ENCODE results near the gene KRTAP5-4. TPM values are rescaled to one million over a fixed set of nuclear protein-coding genes. Genes with fewer than 3 reads are reported as not detected.
"Not testable (repeated sequence)": the region's sequence is repeated elsewhere in the genome, so short reads cannot be mapped to it uniquely, and the experiment has no call there.

The KRTAP5-4 gene
- total RNA-seq, 2 experiments from 2014 or later, result not detected

DNA sequence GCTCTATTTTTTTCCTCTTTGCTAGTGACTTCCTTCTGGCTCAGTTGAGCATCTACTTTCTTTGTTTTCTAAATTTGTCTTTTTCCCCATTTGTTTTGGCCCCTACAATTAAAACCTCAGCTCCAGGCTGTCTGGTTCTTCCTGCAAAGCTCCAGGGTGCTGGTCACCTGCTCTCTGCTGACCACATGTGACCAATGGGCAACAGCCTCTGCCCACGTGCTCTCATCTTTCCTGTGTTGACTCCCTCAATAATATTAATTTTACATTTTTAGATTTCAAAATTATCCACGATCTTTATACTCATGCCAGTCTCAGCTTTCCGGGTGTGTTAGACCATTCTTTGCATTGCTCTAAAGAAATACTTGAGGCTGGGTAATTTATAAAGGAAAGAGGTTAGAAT lies 23.5 kb downstream of the KRTAP5-4 start:
- not testable (repeated sequence) for H3K27ac Mint-ChIP-seq; H3K36me3 Mint-ChIP-seq; DNase-seq; ATAC-seq; H3K4me1 Mint-ChIP-seq; H3K4me3 Mint-ChIP-seq; H3K9me3 Mint-ChIP-seq (ENCODE audit: low read depth)
- CTCF ChIA-PET, result interaction anchor here (0.7 to 1.3 kb wide), 2 partner anchors 24 to 29 kb away, joined by 3 to 4 read pairs; no protein-coding TSS in a partner anchor
- H3K27me3 Mint-ChIP-seq, result peaks cover 83% of the 10 kb centered on the region

DNA sequence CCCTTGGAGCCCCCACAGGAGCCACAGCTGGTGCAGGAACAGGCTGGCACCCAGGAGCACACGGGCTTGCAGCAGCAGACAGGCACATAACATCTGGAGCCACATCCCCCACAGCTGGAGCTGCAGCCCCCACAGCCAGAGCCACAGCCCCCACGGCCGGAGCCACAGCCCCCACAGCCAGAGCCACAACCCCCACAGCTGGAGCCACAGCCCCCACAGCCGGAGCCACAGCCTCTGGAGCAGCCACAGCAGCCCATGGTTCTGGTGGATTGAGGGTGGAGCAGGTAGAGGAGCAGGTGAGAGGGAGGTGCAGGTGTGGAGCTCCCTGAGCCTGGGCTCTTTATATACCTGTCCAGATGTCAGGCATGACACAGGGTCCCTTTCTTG lies 24.0 kb downstream of the KRTAP5-4 start, which contains the start of gene KRTAP5-2:
Gene KRTAP5-2, minus strand, starts transcription at position 301 of the 387 bp plus-strand sequence. Its CDS starts 44 bp downstream, at position 257.
- Mint-ChIP-seq H3K9me3 (ENCODE audit: low read depth) (no peaks in the 10 kb centered on the region), H3K4me3 (no peak within 1 kb of the TSS), H3K4me1 (peaks cover 2% of the 10 kb centered on the region), H3K36me3 (no peaks in the 10 kb centered on the region), H3K27ac (no peak within 1 kb of the TSS), H3K27me3 (peaks cover 83% of the 10 kb centered on the region)
- CTCF ChIA-PET, result interaction anchor here (0.7 to 1.3 kb wide), 2 partner anchors 23 to 29 kb away, joined by 3 to 4 read pairs; no protein-coding TSS in a partner anchor
- ATAC-seq, result no peak
- DNase-seq, result no peak

DNA sequence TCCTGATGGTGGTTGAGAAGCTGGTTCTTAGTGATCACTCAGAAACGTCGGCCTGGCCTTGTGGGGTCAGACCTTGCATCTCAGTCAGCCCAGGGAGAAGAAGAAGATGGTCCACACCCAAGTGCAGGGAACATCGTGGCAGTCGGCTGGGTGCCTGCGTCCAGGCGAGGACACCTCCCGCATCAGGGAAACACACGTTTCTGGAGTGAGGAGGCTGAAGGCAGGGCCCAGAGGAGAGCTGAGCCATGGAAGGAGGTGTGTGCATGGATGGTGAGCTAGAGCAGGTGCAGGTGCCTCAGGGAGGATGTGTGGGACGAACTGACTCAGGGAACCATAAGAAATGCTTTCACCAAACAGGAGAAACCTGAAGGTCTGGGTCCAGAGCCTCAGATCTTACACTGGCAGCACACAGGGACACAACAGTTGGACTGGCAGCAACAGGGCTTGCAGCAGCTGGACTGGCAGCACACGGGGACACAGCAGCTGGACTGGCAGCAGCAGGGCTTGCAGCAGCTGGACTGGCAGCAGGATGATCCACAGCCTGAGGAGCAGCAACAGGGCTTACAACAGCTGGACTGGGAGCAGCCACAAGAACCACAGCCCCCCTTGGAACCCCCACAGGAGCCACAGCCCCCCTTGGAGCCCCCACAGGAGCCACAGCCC lies 24.5 kb downstream of the KRTAP5-4 start:
- ATAC-seq (no peak), DNase-seq (no peak)
- H3K9me3 Mint-ChIP-seq (ENCODE audit: low read depth), result no peaks in the 10 kb centered on the region
- H3K36me3 Mint-ChIP-seq, result no peaks in the 10 kb centered on the region
- H3K27ac Mint-ChIP-seq, result no peak overlapping the region
- CTCF ChIA-PET, result interaction anchor here (1.3 to 1.4 kb wide), 2 partner anchors 23 to 34 kb away, joined by 3 to 4 read pairs; no protein-coding TSS in a partner anchor
- peaks cover 2% of the 10 kb centered on the region for H3K4me1 Mint-ChIP-seq
- H3K4me3 Mint-ChIP-seq, result no peak overlapping the region
- H3K27me3 Mint-ChIP-seq, result peaks cover 85% of the 10 kb centered on the region

DNA sequence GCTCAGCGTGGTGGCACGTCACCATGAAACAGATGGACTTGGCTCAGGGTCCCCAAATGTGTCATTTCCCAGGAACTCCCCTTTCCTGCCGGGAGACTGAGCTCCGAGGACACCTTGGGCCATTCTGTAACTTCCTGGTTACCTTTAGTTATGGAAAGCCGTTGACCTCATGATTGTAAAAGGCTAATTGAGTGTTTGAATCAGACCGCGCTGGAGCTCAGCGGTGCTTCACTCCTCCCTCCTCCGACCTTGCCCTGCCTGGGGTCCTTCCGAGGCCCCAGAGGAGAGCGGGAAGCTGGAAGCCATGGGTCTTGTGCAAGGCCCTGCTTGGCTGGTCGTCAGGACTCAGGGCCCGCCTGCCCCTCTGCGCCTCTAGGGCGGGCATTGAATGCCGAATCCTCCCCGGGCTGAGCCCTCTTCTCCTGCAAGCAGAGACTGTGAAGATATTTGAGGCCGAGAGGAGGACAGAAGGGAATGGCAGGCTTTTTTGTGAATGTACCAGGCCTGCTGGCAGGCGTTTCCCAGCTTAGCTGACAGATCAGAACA lies 25.3 kb downstream of the KRTAP5-4 start:
- CTCF ChIA-PET, result interaction anchor here (1.1 to 4.3 kb wide), 3 partner anchors 9 to 35 kb away, joined by 3 to 35 read pairs (median 3); no protein-coding TSS in a partner anchor
- not testable (repeated sequence) for H3K9me3 Mint-ChIP-seq (ENCODE audit: low read depth); DNase-seq; H3K36me3 Mint-ChIP-seq; ATAC-seq; H3K27ac Mint-ChIP-seq; H3K4me1 Mint-ChIP-seq; H3K4me3 Mint-ChIP-seq
- H3K27me3 Mint-ChIP-seq, result peaks cover 80% of the 10 kb centered on the region

DNA sequence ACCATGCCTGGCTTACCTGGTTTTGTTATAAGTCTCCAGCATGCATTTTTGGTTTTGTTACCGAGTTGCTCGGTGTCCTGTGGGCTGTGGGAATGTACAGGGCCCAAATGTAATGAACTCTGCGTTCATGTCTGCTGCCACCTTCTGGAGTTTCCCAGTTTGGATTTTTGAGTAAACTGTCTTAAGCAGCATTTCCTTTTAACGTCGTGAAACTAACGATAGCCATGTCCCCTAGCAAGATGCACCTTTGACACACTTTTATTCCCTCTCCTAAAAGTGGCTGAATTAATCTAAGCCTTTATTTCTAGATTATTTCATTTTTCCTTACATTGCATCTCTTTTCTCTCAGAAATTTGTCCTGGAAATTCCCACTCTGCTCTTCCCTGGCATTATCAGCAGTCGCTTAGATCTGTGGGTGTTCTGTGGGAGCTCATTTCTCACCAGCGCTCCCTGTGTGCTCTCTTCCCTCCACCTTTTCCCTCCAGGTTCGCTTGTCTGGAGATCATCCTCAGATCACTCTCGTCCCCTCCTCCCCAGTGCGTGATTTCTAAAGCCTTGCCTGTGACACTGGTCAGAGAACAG lies 25.9 kb downstream of the KRTAP5-4 start:
- not testable (repeated sequence) for H3K27ac Mint-ChIP-seq; H3K4me1 Mint-ChIP-seq; H3K9me3 Mint-ChIP-seq (ENCODE audit: low read depth); H3K36me3 Mint-ChIP-seq; ATAC-seq; DNase-seq; H3K4me3 Mint-ChIP-seq
- CTCF ChIA-PET, result interaction anchor here (1.0 to 4.3 kb wide), 10 partner anchors 9 to 71 kb away, joined by 3 to 35 read pairs (median 4); no protein-coding TSS in a partner anchor
- peaks cover 76% of the 10 kb centered on the region for H3K27me3 Mint-ChIP-seq

DNA sequence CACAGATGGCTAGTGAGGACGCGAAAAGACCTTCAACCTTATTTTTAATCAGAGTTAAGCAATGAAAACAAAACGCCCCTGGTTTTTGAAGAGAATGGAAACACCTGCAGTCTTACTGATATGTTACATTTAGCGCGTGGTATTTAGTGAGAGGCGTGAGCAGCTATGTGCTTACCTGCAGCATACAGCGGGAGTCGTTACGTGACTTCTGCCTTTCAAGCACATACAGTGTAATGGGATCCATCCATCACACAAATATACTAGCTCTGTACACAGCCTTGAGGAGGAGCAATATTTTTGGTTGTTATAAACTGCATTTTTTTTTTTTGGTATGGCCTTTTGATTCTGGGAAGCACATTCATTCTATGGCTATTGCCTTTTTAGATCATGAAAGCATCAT lies 29.3 kb downstream of the KRTAP5-4 start:
- H3K27ac Mint-ChIP-seq, result no peak overlapping the region
- CTCF ChIA-PET, result interaction anchor here (4.3 kb wide), 1 partner anchor 17 kb away, joined by 35 read pairs; no protein-coding TSS in a partner anchor
- H3K27me3 Mint-ChIP-seq, result peaks cover 54% of the 10 kb centered on the region
- ATAC-seq (no peak), DNase-seq (no peak)
- H3K36me3 Mint-ChIP-seq, result peaks cover 5% of the 10 kb centered on the region
- no peaks in the 10 kb centered on the region for H3K9me3 Mint-ChIP-seq (ENCODE audit: low read depth)
- H3K4me1 Mint-ChIP-seq, result peaks cover 13% of the 10 kb centered on the region
- no peak overlapping the region for H3K4me3 Mint-ChIP-seq

DNA sequence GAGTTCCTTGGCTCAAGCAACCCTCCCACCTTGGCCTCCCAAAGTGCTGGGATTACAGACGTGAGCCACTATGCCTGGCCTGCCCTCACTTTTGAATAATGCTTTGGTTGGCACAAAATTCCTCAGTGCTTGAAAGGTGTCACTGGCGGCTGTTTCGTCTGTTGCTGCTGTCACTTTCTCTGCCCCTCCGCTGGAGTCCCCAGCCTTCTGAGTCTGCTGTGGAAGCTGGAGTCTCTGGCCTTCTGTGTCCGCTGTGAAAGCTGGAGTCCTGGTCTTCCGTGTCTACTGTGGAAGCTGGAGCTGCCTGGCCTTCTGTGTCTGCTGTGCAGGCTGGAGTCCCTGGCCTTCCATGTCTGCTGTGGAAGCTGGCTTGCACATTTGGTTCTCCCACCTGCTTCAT lies 31.9 kb downstream of the KRTAP5-4 start:
- Mint-ChIP-seq H3K36me3 (peaks cover 5% of the 10 kb centered on the region), H3K4me1 (peaks cover 11% of the 10 kb centered on the region), H3K4me3 (no peak overlapping the region), H3K27ac (no peak overlapping the region), H3K9me3 (ENCODE audit: low read depth) (no peaks in the 10 kb centered on the region), H3K27me3 (peaks cover 34% of the 10 kb centered on the region)
- DNase-seq (no peak), ATAC-seq (no peak)
- CTCF ChIA-PET, result interaction anchor here (4.8 kb wide), 1 partner anchor 15 kb away, joined by 47 read pairs; no protein-coding TSS in a partner anchor

DNA sequence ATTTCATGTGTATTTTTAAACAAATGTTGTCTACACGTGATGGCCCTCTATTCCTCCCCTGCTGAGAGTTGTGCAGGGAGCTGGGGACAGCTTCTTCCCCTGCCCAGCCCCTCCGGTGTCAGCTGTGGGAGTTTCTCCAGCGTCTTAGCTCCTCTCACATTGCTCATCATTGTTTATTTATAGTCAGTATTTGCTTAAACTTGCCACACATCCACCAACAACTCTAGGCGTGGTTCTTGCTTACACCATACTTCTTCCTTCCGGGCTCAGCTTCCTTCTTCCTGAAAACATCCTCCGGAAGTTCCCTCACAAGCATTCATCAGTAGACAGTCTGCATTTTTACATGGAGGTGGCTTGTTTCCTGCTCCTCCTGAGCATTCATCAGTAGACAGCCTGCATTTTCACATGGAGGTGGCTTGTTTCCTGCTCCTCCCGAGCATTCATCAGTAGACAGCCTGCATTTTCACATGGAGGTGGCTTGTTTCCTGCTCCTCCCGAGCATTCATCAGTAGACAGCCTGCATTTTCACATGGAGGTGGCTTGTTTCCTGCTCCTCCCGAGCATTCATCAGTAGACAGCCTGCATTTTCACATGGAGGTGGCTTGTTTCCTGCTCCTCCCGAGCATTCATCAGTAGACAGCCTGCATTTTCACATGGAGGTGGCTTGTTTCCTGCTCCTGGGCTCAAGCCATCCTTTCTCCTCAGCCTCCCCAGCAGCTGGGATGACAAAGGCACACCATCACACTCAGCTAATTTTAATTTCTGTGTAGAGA lies 32.6 kb downstream of the KRTAP5-4 start:
- H3K9me3 Mint-ChIP-seq (ENCODE audit: low read depth); H3K36me3 Mint-ChIP-seq; DNase-seq: not testable (repeated sequence)
- CTCF ChIA-PET, result interaction anchor here (1.2 to 4.8 kb wide), 3 partner anchors 14 to 50 kb away, joined by 3 to 47 read pairs (median 3); no protein-coding TSS in a partner anchor
- peaks cover 11% of the 10 kb centered on the region for H3K4me1 Mint-ChIP-seq
- peak; percentile 57 for ATAC-seq
- H3K4me3 Mint-ChIP-seq, result peak overlapping the region; percentile 37
- H3K27ac Mint-ChIP-seq, result peak overlapping the region; percentile 88
- H3K27me3 Mint-ChIP-seq, result peaks cover 27% of the 10 kb centered on the region

DNA sequence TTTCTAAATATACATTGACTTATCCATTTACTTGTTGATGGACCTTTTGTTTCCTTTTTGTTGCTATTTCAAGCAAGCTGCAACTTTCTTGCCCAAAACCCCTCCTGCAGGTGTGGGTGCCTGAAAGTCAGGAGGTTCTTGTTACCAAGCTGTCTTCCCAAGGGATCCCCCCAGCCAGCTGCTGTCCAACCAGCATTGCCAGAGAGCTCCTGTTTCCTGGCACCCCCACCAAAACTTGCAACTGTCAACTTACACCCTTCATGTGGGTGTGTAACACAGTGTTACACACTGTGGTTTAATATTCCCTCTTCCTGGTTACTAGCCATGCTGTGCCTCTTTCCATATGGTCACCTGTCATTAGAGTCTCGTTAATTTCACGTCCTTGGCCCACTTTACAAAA lies 35.2 kb downstream of the KRTAP5-4 start:
- Mint-ChIP-seq H3K27ac (no peak overlapping the region), H3K4me3 (no peak overlapping the region), H3K4me1 (peaks cover 11% of the 10 kb centered on the region), H3K36me3 (peaks cover 5% of the 10 kb centered on the region), H3K9me3 (ENCODE audit: low read depth) (no peaks in the 10 kb centered on the region), H3K27me3 (peaks cover 16% of the 10 kb centered on the region)
- ATAC-seq (no peak), DNase-seq (no peak)
- CTCF ChIA-PET, result interaction anchor here (4.8 kb wide), 1 partner anchor 11 kb away, joined by 47 read pairs; no protein-coding TSS in a partner anchor

DNA sequence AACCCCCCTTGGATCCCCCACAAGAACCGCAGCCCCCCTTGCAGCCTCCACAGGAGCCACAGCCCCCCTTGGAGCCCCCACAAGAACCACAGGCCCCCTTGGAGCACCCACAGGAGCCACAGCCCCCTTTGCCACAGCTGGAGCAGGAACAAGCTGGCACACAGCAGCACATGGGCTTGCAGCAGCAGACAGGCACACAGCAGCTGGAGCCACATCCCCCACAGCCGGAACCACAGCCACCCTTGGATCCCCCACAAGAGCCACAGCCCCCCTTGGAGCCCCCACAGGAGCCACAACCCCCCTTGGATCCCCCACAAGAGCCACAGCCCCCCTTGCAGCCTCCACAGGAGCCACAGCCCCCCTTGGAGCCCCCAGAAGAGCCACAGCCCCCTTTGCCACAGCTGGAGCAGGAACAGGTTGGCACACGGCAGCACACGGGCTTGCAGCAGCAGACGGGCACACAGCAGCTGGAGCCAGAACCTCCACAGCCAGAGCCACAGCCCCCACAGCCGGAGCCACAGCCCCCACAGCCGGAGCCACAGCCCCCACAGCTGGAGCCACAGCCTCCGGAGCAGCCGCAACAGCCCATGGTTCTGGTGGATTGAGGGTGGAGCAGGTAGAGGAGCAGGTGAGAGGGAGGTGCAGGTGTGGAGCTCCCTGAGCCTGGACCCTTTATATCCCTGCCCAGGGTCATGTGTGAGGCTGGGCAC lies 37.1 kb downstream of the KRTAP5-4 start, which contains the start of gene KRTAP5-1:
Gene KRTAP5-1, minus strand, starts transcription at position 623 of the 710 bp plus-strand sequence. Its CDS starts 34 bp downstream, at position 589.
- H3K9me3 Mint-ChIP-seq (ENCODE audit: low read depth); H3K36me3 Mint-ChIP-seq; CTCF ChIA-PET; H3K4me3 Mint-ChIP-seq; ATAC-seq; DNase-seq: not testable (repeated sequence)
- Mint-ChIP-seq H3K27me3 (peaks cover 16% of the 10 kb centered on the region), H3K4me1 (peaks cover 11% of the 10 kb centered on the region), H3K27ac (peak within 1 kb of the TSS; percentile 28)

DNA sequence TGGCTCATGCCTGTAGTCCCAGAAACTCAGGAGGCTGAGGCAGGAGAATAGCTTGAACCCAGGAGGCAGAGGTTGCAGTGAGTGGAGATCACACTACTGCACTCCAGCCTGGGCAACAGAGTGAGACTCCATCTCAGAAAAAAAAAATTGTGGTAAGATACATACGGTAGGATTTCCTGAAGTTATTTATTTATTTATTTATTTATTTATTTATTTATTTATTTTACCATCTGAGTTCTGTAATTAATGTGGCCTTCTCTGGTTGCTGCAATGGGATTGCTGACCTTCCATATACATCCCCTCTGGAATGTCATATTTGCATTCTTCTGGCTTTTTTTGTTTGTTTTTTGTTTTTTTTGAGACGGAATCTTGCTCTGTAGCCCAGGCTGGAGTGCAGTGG lies 39.0 kb downstream of the KRTAP5-4 start:
- peaks cover 10% of the 10 kb centered on the region for H3K27me3 Mint-ChIP-seq
- CTCF ChIA-PET; DNase-seq; H3K9me3 Mint-ChIP-seq (ENCODE audit: low read depth); H3K36me3 Mint-ChIP-seq; ATAC-seq; H3K27ac Mint-ChIP-seq; H3K4me1 Mint-ChIP-seq; H3K4me3 Mint-ChIP-seq: not testable (repeated sequence)

DNA sequence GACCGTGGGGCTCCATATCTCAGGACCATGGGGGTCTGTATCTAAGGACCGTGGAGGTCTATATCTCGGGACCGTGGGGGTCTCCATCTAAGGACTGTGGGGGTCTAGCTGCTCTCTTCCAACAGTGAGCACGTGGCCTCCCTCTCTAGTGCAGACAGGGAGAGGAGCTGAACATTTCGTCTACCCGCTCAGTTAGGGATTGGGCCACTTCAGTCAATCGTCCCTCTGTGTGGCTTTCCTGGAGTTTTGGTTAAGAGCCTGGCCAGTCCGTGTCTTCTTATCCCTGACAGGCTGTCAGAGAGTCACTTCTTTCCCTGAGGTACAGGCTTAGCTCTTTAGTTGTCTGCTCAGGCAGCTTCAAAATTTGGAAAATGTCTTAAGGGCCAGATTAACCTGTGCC lies 40.0 kb downstream of the KRTAP5-4 start:
- H3K9me3 Mint-ChIP-seq (ENCODE audit: low read depth), result no peaks in the 10 kb centered on the region
- no peaks in the 10 kb centered on the region for H3K36me3 Mint-ChIP-seq
- no peak overlapping the region for H3K4me3 Mint-ChIP-seq
- H3K27me3 Mint-ChIP-seq, result peaks cover 10% of the 10 kb centered on the region
- no peak for DNase-seq
- no peak for ATAC-seq
- CTCF ChIA-PET, result no interaction called here
- no peaks in the 10 kb centered on the region for H3K4me1 Mint-ChIP-seq
- H3K27ac Mint-ChIP-seq, result no peak overlapping the region
